ENCODE data around the gene CBLB. TPM values are rescaled to one million over a fixed set of nuclear protein-coding genes. Genes with fewer than 3 reads are reported as not detected.

CBLB gene
- total and polyA plus RNA-seq, 4 experiments from 2014 or later: 17.0 to 106 (median 66.6) TPM

DNA sequence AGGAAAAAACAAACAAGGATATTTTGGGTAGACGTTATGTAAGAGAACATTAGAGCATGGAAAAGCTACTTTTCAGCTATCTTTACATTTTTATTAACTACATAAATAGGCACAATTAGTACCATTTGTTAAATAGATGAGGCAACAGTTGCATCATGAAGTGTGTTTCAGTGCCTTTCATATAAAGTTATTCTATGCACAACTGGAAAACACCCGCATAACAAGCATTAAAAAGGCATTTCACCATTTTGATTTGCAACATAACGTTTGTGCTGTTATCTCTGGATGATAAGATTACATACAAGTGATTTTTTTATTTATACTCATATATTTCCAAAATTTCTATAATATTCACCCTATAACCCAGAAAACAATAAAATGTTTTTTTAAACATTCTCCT lies 69.5 kb downstream of the CBLB start:
- POLR2A ChIA-PET (ENCODE audit: partially characterized antibody): no interaction called here
- no peak overlapping the region for H3K27ac ChIP-seq (ENCODE audit: low read depth, low read length)
- intact Hi-C loops (cut with micrococcal nuclease): no loop called here
- Mint-ChIP-seq H3K9me3 (no peaks in the 10 kb centered on the region), H3K4me1 (peaks cover 49 to 77% (median 64%) of the 10 kb centered on the region in 4 donors), H3K36me3 (peaks cover 7 to 26% of the 10 kb centered on the region in 2 donors), H3K27ac (peak overlapping the region in 3 of 7 donors; percentile 11 to 63 (median 18)), H3K27me3 (no peaks in the 10 kb centered on the region), H3K4me3 (peak overlapping the region in 5 of 8 donors; percentile 26 to 66 (median 49))
- no peaks in the 10 kb centered on the region for H3K36me3 ChIP-seq (ENCODE audit: insufficient read depth, low read length)
- CTCF ChIA-PET (ENCODE audit: partially characterized antibody): no interaction called here
- H3K9me3 ChIP-seq (ENCODE audit: control insufficient read depth in 1 of 2, low read length in 2 of 2): no peaks in the 10 kb centered on the region
- no peak overlapping the region for H3K4me3 ChIP-seq (ENCODE audit: low read length in 2 of 2)
- no peaks in the 10 kb centered on the region for H3K27me3 ChIP-seq (ENCODE audit: insufficient read depth, low read length)
- peaks cover 57% of the 10 kb centered on the region for H3K4me1 ChIP-seq (ENCODE audit: insufficient read depth, low read length)
- DNase-seq: no peak

DNA sequence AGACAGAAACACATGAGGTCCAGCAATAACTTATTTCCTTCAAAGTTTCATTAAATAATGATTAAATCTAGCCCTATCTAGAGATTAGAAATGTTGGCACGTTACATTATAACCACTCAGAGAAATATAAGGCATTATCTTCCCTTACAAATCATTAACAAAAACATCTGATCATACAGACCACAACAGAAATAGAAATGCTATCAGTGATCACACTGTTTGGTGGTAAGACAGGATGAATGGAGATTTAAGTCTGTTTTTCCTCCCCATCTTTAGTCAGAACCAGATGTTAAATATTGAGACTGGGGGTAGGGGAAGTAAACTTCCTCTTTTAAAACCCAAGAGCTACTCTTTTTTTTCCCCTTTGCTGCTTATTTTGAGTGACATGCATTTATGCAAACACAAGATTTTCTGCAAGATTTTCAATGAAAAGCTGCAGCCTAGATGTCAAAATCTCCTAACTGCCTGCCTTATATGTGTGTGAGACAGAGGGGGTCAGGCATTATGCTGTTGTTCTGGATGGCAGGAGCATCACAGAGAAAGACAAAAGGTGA lies 70.4 kb downstream of the CBLB start:
- Histone ChIP-seq H3K27ac (ENCODE audit: low read depth, low read length) (no peak overlapping the region), H3K9me3 (ENCODE audit: control insufficient read depth in 1 of 2, low read length in 2 of 2) (no peaks in the 10 kb centered on the region), H3K36me3 (ENCODE audit: insufficient read depth, low read length) (no peaks in the 10 kb centered on the region), H3K4me1 (ENCODE audit: insufficient read depth, low read length) (peaks cover 57% of the 10 kb centered on the region), H3K27me3 (ENCODE audit: insufficient read depth, low read length) (no peaks in the 10 kb centered on the region), H3K4me3 (ENCODE audit: low read length in 2 of 2) (no peak overlapping the region)
- ChIA-PET CTCF (ENCODE audit: partially characterized antibody) (interaction anchor here (1.5 kb wide), 1 partner anchor 11 kb away, joined by 3 read pairs; no protein-coding TSS in a partner anchor), POLR2A (ENCODE audit: partially characterized antibody) (interaction anchor here (1.1 to 1.2 kb wide), 2 partner anchors 10 to 17 kb away, joined by 3 read pairs; no protein-coding TSS in a partner anchor)
- no peaks in the 10 kb centered on the region for H3K27me3 Mint-ChIP-seq
- DNase-seq: peak in 2 of 5 donors; percentile 12 to 22
- H3K4me1 Mint-ChIP-seq: peaks cover 52 to 80% (median 68%) of the 10 kb centered on the region in 4 donors
- intact Hi-C loops (cut with micrococcal nuclease): no loop called here
- H3K36me3 Mint-ChIP-seq: peaks cover 7 to 26% of the 10 kb centered on the region in 2 donors
- H3K4me3 Mint-ChIP-seq: peak overlapping the region in 6 of 8 donors; percentile 26 to 68 (median 50)
- H3K27ac Mint-ChIP-seq: peak overlapping the region in 4 of 7 donors; percentile 11 to 43 (median 30)
- no peaks in the 10 kb centered on the region for H3K9me3 Mint-ChIP-seq

DNA sequence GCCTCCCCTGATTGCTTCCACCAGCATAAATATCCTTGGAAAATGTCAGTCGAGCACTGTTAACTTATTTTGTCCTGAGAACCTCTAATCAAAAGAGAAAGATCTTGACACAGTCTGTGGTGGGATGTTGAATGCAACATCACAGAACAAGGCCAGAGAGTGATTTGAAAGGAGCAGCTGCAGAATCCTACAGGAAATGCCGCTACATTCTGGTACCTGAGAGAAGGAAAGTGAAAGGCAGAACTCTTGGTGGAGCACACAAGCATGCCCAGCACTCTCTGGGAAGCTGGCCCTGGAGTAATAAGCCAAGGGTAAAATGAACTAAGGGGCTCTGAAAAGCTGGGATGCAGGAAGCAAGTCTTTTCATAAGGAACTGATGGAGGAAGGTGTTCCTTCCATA lies 75.8 kb downstream of the CBLB start:
- H3K27me3 Mint-ChIP-seq: no peaks in the 10 kb centered on the region
- H3K27ac Mint-ChIP-seq: peak overlapping the region in 6 of 7 donors; percentile 25 to 87 (median 62)
- no peaks in the 10 kb centered on the region for H3K36me3 ChIP-seq (ENCODE audit: insufficient read depth, low read length)
- no peaks in the 10 kb centered on the region for H3K9me3 ChIP-seq (ENCODE audit: control insufficient read depth in 1 of 2, low read length in 2 of 2)
- H3K9me3 Mint-ChIP-seq: no peaks in the 10 kb centered on the region
- peaks cover 46 to 70% (median 60%) of the 10 kb centered on the region in 4 donors for H3K4me1 Mint-ChIP-seq
- intact Hi-C loops (cut with micrococcal nuclease): no loop called here
- POLR2A ChIA-PET (ENCODE audit: partially characterized antibody): no interaction called here
- no peak overlapping the region for H3K4me3 ChIP-seq (ENCODE audit: low read length in 2 of 2)
- H3K27me3 ChIP-seq (ENCODE audit: insufficient read depth, low read length): no peaks in the 10 kb centered on the region
- H3K4me3 Mint-ChIP-seq: peak overlapping the region in 2 of 8 donors; percentile 39 to 43
- H3K4me1 ChIP-seq (ENCODE audit: insufficient read depth, low read length): peaks cover 38% of the 10 kb centered on the region
- CTCF ChIA-PET (ENCODE audit: partially characterized antibody): no interaction called here
- H3K36me3 Mint-ChIP-seq: peaks cover 10 to 20% of the 10 kb centered on the region in 2 donors
- DNase-seq: no peak
- no peak overlapping the region for H3K27ac ChIP-seq (ENCODE audit: low read depth, low read length)

- Histone ChIP-seq H3K4me3 (ENCODE audit: low read length in 2 of 2) (no peak overlapping the region), H3K27ac (ENCODE audit: low read depth, low read length) (no peak overlapping the region), H3K36me3 (ENCODE audit: insufficient read depth, low read length) (no peaks in the 10 kb centered on the region), H3K4me1 (ENCODE audit: insufficient read depth, low read length) (peaks cover 34% of the 10 kb centered on the region), H3K27me3 (ENCODE audit: insufficient read depth, low read length) (no peaks in the 10 kb centered on the region), H3K9me3 (ENCODE audit: control insufficient read depth in 1 of 2, low read length in 2 of 2) (no peaks in the 10 kb centered on the region)
- no peak for DNase-seq
- H3K27me3 Mint-ChIP-seq: no peaks in the 10 kb centered on the region
- H3K9me3 Mint-ChIP-seq: no peaks in the 10 kb centered on the region
- H3K4me1 Mint-ChIP-seq: peaks cover 46 to 70% (median 62%) of the 10 kb centered on the region in 4 donors
- H3K36me3 Mint-ChIP-seq: peaks cover 10 to 18% of the 10 kb centered on the region in 2 donors
- ChIA-PET CTCF (ENCODE audit: partially characterized antibody) (no interaction called here), POLR2A (ENCODE audit: partially characterized antibody) (no interaction called here)
- peak overlapping the region in 2 of 8 donors; percentile 5 to 39 for H3K4me3 Mint-ChIP-seq
- H3K27ac Mint-ChIP-seq: peak overlapping the region in 4 of 7 donors; percentile 52 to 87 (median 73)
- intact Hi-C loops (cut with micrococcal nuclease): no loop called here
Observed at GRCh38 chr3:105791919-105792786, 76.7 kb downstream of the CBLB start.

DNA sequence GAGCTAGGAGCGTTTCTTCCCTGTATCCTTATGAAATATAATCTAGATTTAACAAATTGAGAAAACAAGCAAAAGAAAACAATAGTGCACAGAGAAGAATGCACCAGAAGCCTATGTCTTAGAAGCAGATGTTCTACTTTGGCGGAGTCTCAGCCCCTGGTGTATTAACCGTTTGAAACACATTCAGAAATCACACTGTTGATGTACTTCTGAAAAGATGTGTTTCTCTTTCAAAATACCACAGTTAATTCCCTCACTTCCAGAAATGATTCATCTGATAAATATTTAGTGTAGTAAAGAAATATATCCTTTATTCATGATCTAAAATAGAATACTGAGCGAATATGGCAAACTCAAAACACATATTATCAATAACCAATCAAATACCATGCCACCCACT lies 77.7 kb downstream of the CBLB start:
- no peak for DNase-seq
- H3K9me3 Mint-ChIP-seq: no peaks in the 10 kb centered on the region
- H3K4me3 ChIP-seq (ENCODE audit: low read length in 2 of 2): no peak overlapping the region
- peak overlapping the region in 1 of 7 donors; percentile 22 for H3K27ac Mint-ChIP-seq
- ChIA-PET CTCF (ENCODE audit: partially characterized antibody) (no interaction called here), POLR2A (ENCODE audit: partially characterized antibody) (interaction anchor here (0.6 kb wide), 1 partner anchor 22 kb away, joined by 3 read pairs; no protein-coding TSS in a partner anchor)
- no peaks in the 10 kb centered on the region for H3K9me3 ChIP-seq (ENCODE audit: control insufficient read depth in 1 of 2, low read length in 2 of 2)
- H3K27me3 Mint-ChIP-seq: no peaks in the 10 kb centered on the region
- intact Hi-C loops (cut with micrococcal nuclease): no loop called here
- H3K27me3 ChIP-seq (ENCODE audit: insufficient read depth, low read length): no peaks in the 10 kb centered on the region
- H3K36me3 Mint-ChIP-seq: peaks cover 9 to 15% of the 10 kb centered on the region in 2 donors
- no peak overlapping the region for H3K27ac ChIP-seq (ENCODE audit: low read depth, low read length)
- no peaks in the 10 kb centered on the region for H3K36me3 ChIP-seq (ENCODE audit: insufficient read depth, low read length)
- peaks cover 48 to 70% (median 60%) of the 10 kb centered on the region in 4 donors for H3K4me1 Mint-ChIP-seq
- no peak overlapping the region for H3K4me3 Mint-ChIP-seq
- peaks cover 44% of the 10 kb centered on the region for H3K4me1 ChIP-seq (ENCODE audit: insufficient read depth, low read length)

- Histone ChIP-seq H3K36me3 (ENCODE audit: insufficient read depth, low read length) (no peaks in the 10 kb centered on the region), H3K27me3 (ENCODE audit: insufficient read depth, low read length) (no peaks in the 10 kb centered on the region), H3K4me3 (ENCODE audit: low read length in 2 of 2) (no peak overlapping the region), H3K4me1 (ENCODE audit: insufficient read depth, low read length) (peaks cover 49% of the 10 kb centered on the region), H3K27ac (ENCODE audit: low read depth, low read length) (no peak overlapping the region), H3K9me3 (ENCODE audit: control insufficient read depth in 1 of 2, low read length in 2 of 2) (no peaks in the 10 kb centered on the region)
- peak overlapping the region in 1 of 8 donors; percentile 3 for H3K4me3 Mint-ChIP-seq
- H3K36me3 Mint-ChIP-seq: peaks cover 9 to 13% of the 10 kb centered on the region in 2 donors
- no peaks in the 10 kb centered on the region for H3K27me3 Mint-ChIP-seq
- no peaks in the 10 kb centered on the region for H3K9me3 Mint-ChIP-seq
- intact Hi-C loops (cut with micrococcal nuclease): no loop called here
- H3K4me1 Mint-ChIP-seq: peaks cover 50 to 73% (median 62%) of the 10 kb centered on the region in 4 donors
- ChIA-PET POLR2A (ENCODE audit: partially characterized antibody) (no interaction called here), CTCF (ENCODE audit: partially characterized antibody) (no interaction called here)
- no peak for DNase-seq
- H3K27ac Mint-ChIP-seq: peak overlapping the region in 3 of 7 donors; percentile 9 to 26 (median 9)
Observed at GRCh38 chr3:105790534-105790933, 78.3 kb downstream of the CBLB start.

DNA sequence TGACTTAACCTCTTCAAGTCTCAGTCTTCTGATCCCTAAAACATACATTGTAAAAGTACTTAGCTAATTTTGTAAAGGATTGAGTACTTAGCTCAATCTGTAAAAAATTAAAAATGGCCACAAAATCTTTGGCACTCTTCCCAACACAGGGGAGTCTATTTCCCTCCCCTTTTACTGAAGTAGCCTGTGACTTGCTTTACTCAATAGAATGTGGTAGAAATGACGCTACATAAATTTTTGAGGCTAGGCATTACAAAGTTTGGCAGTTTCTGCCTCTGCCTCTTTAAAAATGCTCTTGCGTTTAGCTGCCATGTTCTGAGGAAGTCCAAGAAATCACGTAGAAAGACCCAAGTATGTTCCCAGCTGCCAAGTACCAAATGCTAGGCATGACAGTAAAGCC lies 80.2 kb downstream of the CBLB start:
- Mint-ChIP-seq H3K27ac (no peak overlapping the region), H3K36me3 (peaks cover 10 to 14% of the 10 kb centered on the region in 2 donors), H3K4me3 (no peak overlapping the region), H3K4me1 (peaks cover 54 to 78% (median 62%) of the 10 kb centered on the region in 4 donors), H3K9me3 (no peaks in the 10 kb centered on the region), H3K27me3 (no peaks in the 10 kb centered on the region)
- no peaks in the 10 kb centered on the region for H3K27me3 ChIP-seq (ENCODE audit: insufficient read depth, low read length)
- H3K9me3 ChIP-seq (ENCODE audit: control insufficient read depth in 1 of 2, low read length in 2 of 2): no peaks in the 10 kb centered on the region
- no peak overlapping the region for H3K4me3 ChIP-seq (ENCODE audit: low read length in 2 of 2)
- DNase-seq: no peak
- CTCF ChIA-PET (ENCODE audit: partially characterized antibody): interaction anchor here (0.7 kb wide), 1 partner anchor 100 kb away, joined by 3 read pairs; no protein-coding TSS in a partner anchor
- no peak overlapping the region for H3K27ac ChIP-seq (ENCODE audit: low read depth, low read length)
- H3K4me1 ChIP-seq (ENCODE audit: insufficient read depth, low read length): peaks cover 56% of the 10 kb centered on the region
- POLR2A ChIA-PET (ENCODE audit: partially characterized antibody): no interaction called here
- intact Hi-C loops (cut with micrococcal nuclease): no loop called here
- H3K36me3 ChIP-seq (ENCODE audit: insufficient read depth, low read length): no peaks in the 10 kb centered on the region
